Trophoblast cell (in vitro differentiated cells and primary cell): ENCODE results near the gene TDRD15.
"Not testable (repeated sequence)": the region's sequence is repeated elsewhere in the genome, so short reads cannot be mapped to it uniquely, and the experiment has no call there.

ENCODE experiments used
- DNase-seq, 2 donors: peaks; one replicate each; pipeline ENCODE4 v3.0.0-alpha.2; 2016
- H2AFZ ChIP-seq: 2 replicates; pipeline ENCODE4 v1.6.1; 2013; ENCODE audit warnings: low read length, moderate library complexity, mild to moderate bottlenecking; ENCODE audit not compliant: insufficient read depth, poor library complexity
- H2AK5ac ChIP-seq: 2 replicates; pipeline ENCODE4 v1.6.1; 2013; ENCODE audit warnings: mild to moderate bottlenecking, low read length
- H2BK120ac ChIP-seq: 2 replicates; pipeline ENCODE4 v1.6.1; 2013; ENCODE audit warnings: low read length, mild to moderate bottlenecking, moderate library complexity; ENCODE audit not compliant: insufficient read depth, poor library complexity
- H2BK12ac ChIP-seq: 2 replicates; pipeline ENCODE4 v1.6.1; 2013; ENCODE audit warnings: mild to moderate bottlenecking, low read length, moderate library complexity
- H2BK5ac ChIP-seq: 2 replicates; pipeline ENCODE4 v1.6.1; 2013; ENCODE audit warnings: low read length, low read depth, moderate library complexity, mild to moderate bottlenecking; ENCODE audit not compliant: poor library complexity
- H3K14ac ChIP-seq: 2 replicates; pipeline ENCODE4 v1.6.1; 2013; ENCODE audit warnings: mild to moderate bottlenecking, low read length
- H3K18ac ChIP-seq: 2 replicates; pipeline ENCODE4 v1.6.1; 2013; ENCODE audit warnings: mild to moderate bottlenecking, low read length
- H3K23ac ChIP-seq: 2 replicates; pipeline ENCODE4 v1.6.1; 2013; ENCODE audit warnings: low read length
- H3K27ac ChIP-seq: 2 replicates; pipeline ENCODE4 v1.5.1; 2013; ENCODE audit warnings: low read depth, mild to moderate bottlenecking, inconsistent platforms, low read length, moderate library complexity
- H3K27me3 ChIP-seq: 2 replicates; pipeline ENCODE4 v1.6.1; 2013; ENCODE audit warnings: inconsistent platforms, mild to moderate bottlenecking, low read length, moderate library complexity; ENCODE audit not compliant: insufficient read depth
- H3K36me3 ChIP-seq, 2 experiments: 1 replicate in 1 of 2; 2 replicates in 1 of 2; pipeline ENCODE4 v1.6.1; 2013; ENCODE audit warnings: low read length in 2 of 2, mild to moderate bottlenecking in 2 of 2, moderate library complexity in 1 of 2; ENCODE audit not compliant: insufficient read depth in 2 of 2, control insufficient read depth in 1 of 2
- H3K4ac ChIP-seq: 2 replicates; pipeline ENCODE4 v1.6.1; 2013; ENCODE audit warnings: low read depth, mild to moderate bottlenecking, low read length, moderate library complexity
- H3K4me1 ChIP-seq, 2 experiments: 1 replicate in 1 of 2; 2 replicates in 1 of 2; pipeline ENCODE4 v1.6.1; 2013; ENCODE audit warnings: low read length in 2 of 2, mild to moderate bottlenecking in 2 of 2, moderate library complexity in 1 of 2; ENCODE audit not compliant: insufficient read depth in 2 of 2, control insufficient read depth in 1 of 2
- H3K4me2 ChIP-seq: 2 replicates; pipeline ENCODE4 v1.6.1; 2013; ENCODE audit warnings: inconsistent platforms, mild to moderate bottlenecking, low read length, moderate library complexity
- H3K4me3 ChIP-seq: 2 replicates; pipeline ENCODE4 v1.5.1; 2013; ENCODE audit warnings: mild to moderate bottlenecking, low read depth, low read length, inconsistent platforms
- H3K79me1 ChIP-seq: one replicate; pipeline ENCODE4 v1.6.1; 2013; ENCODE audit warnings: low read length
- H3K79me2 ChIP-seq: 2 replicates; pipeline ENCODE4 v1.6.1; 2013; ENCODE audit warnings: low read length, mild to moderate bottlenecking; ENCODE audit not compliant: control insufficient read depth, insufficient read depth, poor library complexity
- H3K9ac ChIP-seq: 2 replicates; pipeline ENCODE4 v1.6.1; 2013; ENCODE audit warnings: mild to moderate bottlenecking, low read length
- H3K9me3 ChIP-seq: 2 replicates; pipeline ENCODE4 v1.6.1; 2013; ENCODE audit warnings: low read depth, mild to moderate bottlenecking, control low read depth, inconsistent platforms, low read length; ENCODE audit not compliant: insufficient read depth
- H4K12ac ChIP-seq: 2 replicates; pipeline ENCODE4 v1.6.1; 2013; ENCODE audit warnings: low read depth, mild to moderate bottlenecking, low read length, moderate library complexity
- H4K8ac ChIP-seq: 2 replicates; pipeline ENCODE4 v1.6.1; 2013; ENCODE audit warnings: low read depth, mild to moderate bottlenecking, low read length, moderate library complexity
- H4K91ac ChIP-seq: one replicate; pipeline ENCODE4 v1.6.1; 2013; ENCODE audit warnings: low read depth, mild to moderate bottlenecking, low read length, moderate library complexity
- WGBS: extraction: QIAGEN DNeasy Blood & Tissue Kit; methylation state at CpG from one replicate; pipeline ENCODE4 v1.1.7; 2013; ENCODE audit warnings: missing lambda C conversion rate; ENCODE audit not compliant: insufficient read length, insufficient coverage; ENCODE audit errors: extremely low coverage; 5-methylcytosine and 5-hydroxymethylcytosine counted together

TDRD15 gene

GRCh38 chr2:21097331-21097730 is 26.4 kb upstream of the TDRD15 start:
- H3K14ac ChIP-seq, result no peak overlapping the region

GRCh38 chr2:21098294-21098693 is 25.5 kb upstream of the TDRD15 start:
- Histone ChIP-seq H3K27ac (no peak overlapping the region), H3K9ac (no peak overlapping the region), H4K8ac (no peak overlapping the region), H2BK120ac (no peak overlapping the region), H3K36me3 (no peaks in the 10 kb centered on the region), H2AFZ (no peak overlapping the region), H3K23ac (no peak overlapping the region), H2BK5ac (no peak overlapping the region), H3K4ac (no peak overlapping the region), H3K79me2 (no peaks in the 10 kb centered on the region), H3K79me1 (no peaks in the 10 kb centered on the region), H3K4me2 (no peak overlapping the region), H3K14ac (no peak overlapping the region), H3K4me3 (no peak overlapping the region), H4K91ac (no peak overlapping the region), H2AK5ac (no peak overlapping the region), H4K12ac (no peak overlapping the region), H3K27me3 (no peaks in the 10 kb centered on the region), H3K18ac (no peak overlapping the region), H3K9me3 (no peaks in the 10 kb centered on the region), H3K4me1 (no peaks in the 10 kb centered on the region), H2BK12ac (no peak overlapping the region)
- no peak for DNase-seq
- WGBS, result no CpG with 5 or more reads among the region's 1 CpG

More at GRCh38 chr2:21097331-21097730, 26.4 kb upstream of the TDRD15 start:
- H2BK5ac ChIP-seq, result no peak overlapping the region
- H3K27ac ChIP-seq, result no peak overlapping the region
- no peak overlapping the region for H2BK12ac ChIP-seq
- H4K91ac ChIP-seq, result no peak overlapping the region
- no peak overlapping the region for H3K9ac ChIP-seq
- H3K36me3 ChIP-seq, result no peaks in the 10 kb centered on the region
- no peaks in the 10 kb centered on the region for H3K4me1 ChIP-seq
- no peak for DNase-seq
- no CpG with 5 or more reads among the region's 6 CpGs for WGBS
- H3K27me3 ChIP-seq, result no peaks in the 10 kb centered on the region
- no peaks in the 10 kb centered on the region for H3K9me3 ChIP-seq
- no peak overlapping the region for H2BK120ac ChIP-seq
- no peak overlapping the region for H3K4me2 ChIP-seq
- H3K79me1 ChIP-seq, result no peaks in the 10 kb centered on the region
- no peaks in the 10 kb centered on the region for H3K79me2 ChIP-seq
- H3K18ac ChIP-seq, result no peak overlapping the region
- H4K12ac ChIP-seq, result no peak overlapping the region
- no peak overlapping the region for H3K4ac ChIP-seq
- no peak overlapping the region for H2AK5ac ChIP-seq
- no peak overlapping the region for H3K4me3 ChIP-seq
- no peak overlapping the region for H4K8ac ChIP-seq
- no peak overlapping the region for H2AFZ ChIP-seq
- H3K23ac ChIP-seq, result no peak overlapping the region

GRCh38 chr2:21099281-21099907 is 24.4 kb upstream of the TDRD15 start:
- Histone ChIP-seq H3K27ac (no peak overlapping the region), H4K8ac (no peak overlapping the region), H2BK120ac (no peak overlapping the region), H3K79me2 (no peaks in the 10 kb centered on the region), H3K14ac (no peak overlapping the region), H3K4ac (no peak overlapping the region), H2AK5ac (no peak overlapping the region), H3K23ac (no peak overlapping the region), H3K79me1 (no peaks in the 10 kb centered on the region), H3K4me3 (no peak overlapping the region), H3K27me3 (no peaks in the 10 kb centered on the region), H3K4me2 (no peak overlapping the region), H3K4me1 (no peaks in the 10 kb centered on the region), H4K12ac (no peak overlapping the region), H3K18ac (no peak overlapping the region), H4K91ac (no peak overlapping the region), H3K9ac (no peak overlapping the region), H3K9me3 (no peaks in the 10 kb centered on the region), H2AFZ (no peak overlapping the region), H2BK12ac (no peak overlapping the region), H2BK5ac (no peak overlapping the region), H3K36me3 (no peaks in the 10 kb centered on the region)
- no CpG with 5 or more reads among the region's 5 CpGs for WGBS
- DNase-seq, result no peak

GRCh38 chr2:21101514-21102155 is 22.1 kb upstream of the TDRD15 start:
- H3K9ac ChIP-seq, H3K27ac ChIP-seq, H2AFZ ChIP-seq, H2BK12ac ChIP-seq, H4K12ac ChIP-seq, H3K27me3 ChIP-seq, H3K79me1 ChIP-seq, H4K91ac ChIP-seq, H2BK5ac ChIP-seq, H2BK120ac ChIP-seq, H2AK5ac ChIP-seq, H3K4me1 ChIP-seq, H3K14ac ChIP-seq, H3K4ac ChIP-seq, H4K8ac ChIP-seq, H3K4me3 ChIP-seq, DNase-seq, H3K23ac ChIP-seq, H3K36me3 ChIP-seq, H3K4me2 ChIP-seq, H3K18ac ChIP-seq, H3K9me3 ChIP-seq, H3K79me2 ChIP-seq: not testable (repeated sequence)
- WGBS, result no CpG with 5 or more reads among the region's 34 CpGs
